Measurements from ENCODE around the gene SH3RF3. TPM values are rescaled to one million over a fixed set of nuclear protein-coding genes. Genes with fewer than 3 reads are reported as not detected.

SH3RF3 gene
- total and polyA plus RNA-seq, 10 of the 15 experiments (the other 5 are each of a cell fraction or from before 2014, with no cell fraction given) = 0.08 to 8.8 (median 2.3) TPM

- TF ChIP-seq ZBED1 (IDR thresholded peaks at IDR 0.05; ENCODE audit: borderline replicate concordance) (no peak), POLR2AphosphoS2 (IDR thresholded peaks at IDR 0.05; ENCODE audit: low read depth, low read length) (no peak)
Measured at GRCh38 chr2:109481196-109481555, 352.2 kb downstream of the SH3RF3 start (continued).

GRCh38 chr2:109481599-109481998 lies 352.6 kb downstream of the SH3RF3 start:
- DNase-seq (ENCODE audit: low read depth, low spot score) = no peak
- Histone ChIP-seq H3K36me3 (ENCODE audit: control insufficient read depth in 2 of 2, insufficient read depth in 2 of 2, low read length in 1 of 2) (no peaks in the 10 kb centered on the region), H2AFZ (ENCODE audit: control insufficient read depth, low read depth, low read length) (no peak overlapping the region), H3K4me2 (ENCODE audit: control insufficient read depth, insufficient read depth) (no peak overlapping the region), H3K27me3 (replicated peaks in 1 of 2; ENCODE audit: control insufficient read depth in 2 of 2, insufficient read depth in 2 of 2, low read length in 1 of 2) (0 out of 4 replicates have a peak, but pooled peaks cover 0 to 3% of the 10 kb centered on the region in 2 experiments), H3K9me3 (replicated peaks; ENCODE audit: control insufficient read depth, insufficient read depth, low read length) (no peaks in the 10 kb centered on the region), H3K9ac (ENCODE audit: control insufficient read depth, insufficient read depth, low read length) (no peak overlapping the region), H3K79me2 (ENCODE audit: control insufficient read depth, insufficient read depth, low read length) (no peaks in the 10 kb centered on the region), H4K20me1 (ENCODE audit: control insufficient read depth, insufficient read depth) (no peaks in the 10 kb centered on the region), H3K4me1 (ENCODE audit: control insufficient read depth, insufficient read depth, low read length) (no peaks in the 10 kb centered on the region), H3K4me3 (no peak overlapping the region), H3K27ac (ENCODE audit: control insufficient read depth, insufficient read depth) (no peak overlapping the region)
- ChIA-PET SMC1A (ENCODE audit: uncharacterized antibody, unreplicated experiment) (no interaction called here), RAD21 (ENCODE audit: unreplicated experiment) (no interaction called here), CTCF (no interaction called here), POLR2A (no interaction called here)
- in situ Hi-C loops (cut with MboI) (no loop called here), intact Hi-C loops (cut with micrococcal nuclease; ENCODE audit: unreplicated experiment) (no loop called here)
- no peak for FAIRE-seq
- WGBS (ENCODE audit: insufficient coverage, insufficient replicate concordance, low lambda C conversion rate, missing lambda C conversion rate) = 31% methylated on average over 9 of the region's 9 CpGs
- no TSS peak for BruUV-seq (replicated peaks)
- no peak for ATAC-seq
- TF ChIP-seq PKNOX1 (IDR thresholded peaks at IDR 0.05) (no peak), MYC (IDR thresholded peaks at IDR 0.05; ENCODE audit: insufficient read depth, insufficient read length, insufficient replicate concordance, low read length, severe bottlenecking) (no peak), SPI1 (IDR thresholded peaks at IDR 0.05; ENCODE audit: borderline replicate concordance, insufficient read depth, low read depth, low read length) (no peak), ETV6 (conservative IDR thresholded peaks at IDR 0.05 in 1 of 2, IDR thresholded peaks at IDR 0.05 in 1 of 2; ENCODE audit: borderline replicate concordance in 1 of 2, low read depth in 1 of 2) (no peak), CHD1 (IDR thresholded peaks at IDR 0.05; ENCODE audit: low read depth, low read length) (no peak), PRDM15 (CRISPR knock-in tag; IDR thresholded peaks at IDR 0.05) (no peak), WRNIP1 (IDR thresholded peaks at IDR 0.05; ENCODE audit: borderline replicate concordance, low read depth, low read length) (no peak), ZNF622 (IDR thresholded peaks at IDR 0.05) (no peak), RCOR1 (conservative IDR thresholded peaks at IDR 0.05; ENCODE audit: low read depth, low read length) (no peak), CEBPZ (IDR thresholded peaks at IDR 0.05; ENCODE audit: low read depth, low read length) (no peak), MEF2B (IDR thresholded peaks at IDR 0.05; ENCODE audit: partially characterized antibody, poor library complexity, severe bottlenecking) (no peak), NR2C1 (IDR thresholded peaks at IDR 0.05) (no peak), FOXK2 (IDR thresholded peaks at IDR 0.05) (no peak), GATAD2B (conservative IDR thresholded peaks at IDR 0.05; ENCODE audit: low read depth) (no peak)

Measured in GM12878 (cell line).